Activated naive CD4-positive, alpha-beta T cell treated with Interleukin-2 at 50 U/mL for 16 hours (primary cell): Measurements from ENCODE around the gene ADGRB3.
"Not testable (repeated sequence)": the region's sequence is repeated elsewhere in the genome, so short reads cannot be mapped to it uniquely, and the experiment has no call there.

Experiments used
- DNase-seq: peaks from one replicate; pipeline ENCODE4 v3.0.0-alpha.2; 2020

Gene ADGRB3

DNA sequence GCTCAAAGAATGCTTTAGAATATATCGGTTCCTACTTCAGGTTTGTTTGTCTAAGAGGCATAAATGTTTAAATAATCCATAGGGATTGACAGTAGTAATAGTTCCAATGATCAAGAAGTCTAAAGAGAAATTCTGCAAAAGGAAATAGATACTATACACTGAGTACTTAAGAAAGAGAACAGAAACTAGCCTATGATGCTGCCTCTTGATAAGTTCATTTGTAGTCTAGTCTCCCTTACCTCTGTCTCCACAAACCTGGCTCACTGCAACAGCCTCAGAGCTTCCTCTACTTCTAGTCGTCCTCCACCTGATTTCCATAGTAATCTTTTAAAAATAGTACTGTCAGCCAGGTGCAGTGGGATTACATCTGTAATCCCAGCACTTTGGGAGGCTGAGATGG, 650.0 kb downstream of the ADGRB3 start:
- DNase-seq = no peak

GRCh38 chr6:69286331-69286730, 651.2 kb downstream of the ADGRB3 start:
- DNase-seq = no peak

- DNase-seq = not testable (repeated sequence)
Measured at GRCh38 chr6:69288198-69288597, 653.1 kb downstream of the ADGRB3 start.

DNA sequence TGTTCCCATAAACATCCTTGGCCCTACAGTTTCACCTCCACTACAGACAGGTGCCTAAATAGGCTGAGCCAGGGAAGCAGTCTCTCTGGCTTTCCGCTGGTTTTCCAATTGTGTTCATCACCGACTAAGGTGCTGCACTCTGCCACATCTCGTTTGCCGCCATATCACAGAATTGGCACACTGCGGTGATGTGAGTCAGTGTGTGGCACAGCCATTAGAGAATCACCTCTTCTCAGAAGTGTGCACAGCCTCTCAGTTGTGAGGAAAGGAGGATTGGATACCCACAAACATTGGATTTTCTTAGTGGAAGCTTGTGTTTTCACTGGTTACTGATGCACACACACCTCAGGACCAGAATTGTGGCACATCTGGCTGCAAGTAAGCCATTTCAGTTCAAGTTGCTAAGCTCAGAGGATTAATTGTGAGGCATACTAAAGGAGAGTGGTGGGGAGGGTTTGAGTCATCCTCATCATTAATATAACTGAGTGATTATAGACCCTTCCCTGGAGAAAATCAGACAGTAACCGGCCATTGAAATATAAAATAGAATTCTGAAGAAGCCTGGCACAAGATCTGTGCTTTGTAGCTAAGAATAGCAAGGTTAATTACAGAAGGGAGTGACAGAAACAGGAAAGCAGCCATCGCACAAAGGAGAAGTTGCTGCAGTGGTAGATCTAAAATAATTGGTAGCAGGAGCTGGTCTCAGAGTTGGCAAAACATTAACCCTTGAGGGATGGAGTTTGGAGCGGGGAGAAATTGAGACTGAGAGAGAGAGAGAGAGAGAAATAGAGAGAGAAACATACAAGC, 654.8 kb downstream of the ADGRB3 start:
- no peak for DNase-seq

DNA sequence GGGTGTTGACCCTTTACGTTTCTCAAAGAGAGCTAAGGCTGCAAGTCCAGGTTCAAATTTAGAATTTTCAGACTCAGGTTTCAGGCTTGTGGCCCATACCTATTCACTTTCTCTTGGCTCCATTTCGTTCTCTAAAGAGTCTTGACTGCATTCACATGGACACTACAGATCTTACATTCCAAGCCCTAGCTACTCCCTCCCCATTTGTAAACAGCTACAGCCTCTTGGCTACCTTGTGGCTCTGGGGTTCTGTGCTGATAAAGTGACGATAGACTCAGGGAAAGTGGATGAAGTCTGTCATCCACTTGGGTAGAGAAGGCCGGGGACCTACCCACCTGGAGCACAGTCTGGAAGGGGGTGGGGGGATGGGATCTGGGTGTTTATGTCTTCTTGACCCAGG, 658.4 kb downstream of the ADGRB3 start:
- DNase-seq = no peak

GRCh38 chr6:69294407-69294806, 659.3 kb downstream of the ADGRB3 start:
- no peak for DNase-seq

GRCh38 chr6:69294862-69295261, 659.8 kb downstream of the ADGRB3 start:
- no peak for DNase-seq

DNA sequence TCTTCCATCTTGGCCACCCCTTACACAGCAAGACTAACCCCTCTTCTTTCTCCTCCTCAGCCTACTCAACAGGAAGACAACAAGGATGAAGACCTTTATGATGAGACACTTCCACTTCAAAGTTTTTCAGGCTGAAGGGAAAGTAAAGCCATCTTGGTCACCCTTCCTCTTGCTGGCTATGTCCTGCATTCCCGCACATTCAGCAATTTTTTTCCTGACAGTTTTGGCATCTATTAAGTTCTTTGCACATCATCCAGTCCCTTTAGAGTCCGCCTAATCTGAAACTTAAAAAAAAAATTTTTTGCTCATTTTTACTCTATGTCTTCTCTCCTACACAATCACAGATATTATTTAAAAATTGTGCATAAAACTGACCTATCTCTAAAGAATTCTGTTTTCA, 668.3 kb downstream of the ADGRB3 start:
- no peak for DNase-seq

GRCh38 chr6:69305456-69305855, 670.4 kb downstream of the ADGRB3 start:
- no peak for DNase-seq

DNA sequence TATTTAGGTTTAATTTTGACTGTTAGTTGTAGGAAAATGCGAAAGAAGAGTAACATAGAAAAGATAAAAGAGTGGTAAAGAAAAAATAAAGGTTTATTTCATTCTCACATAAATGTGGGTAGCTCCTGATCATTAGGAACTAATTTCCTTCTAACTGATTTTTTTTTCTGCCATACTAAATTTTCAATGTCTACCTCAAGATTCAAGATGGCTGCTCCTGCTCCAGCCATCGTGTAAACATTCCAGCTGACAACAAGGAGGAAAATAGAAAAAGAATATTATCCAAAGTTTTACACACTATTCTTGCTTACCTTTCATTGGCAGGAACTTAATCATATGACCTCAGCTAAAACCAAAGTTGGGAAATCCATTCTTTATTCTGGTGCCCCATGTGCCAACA, 673.5 kb downstream of the ADGRB3 start:
- no peak for DNase-seq

- DNase-seq = no peak
Measured at GRCh38 chr6:69311888-69312287, 676.8 kb downstream of the ADGRB3 start.

DNA sequence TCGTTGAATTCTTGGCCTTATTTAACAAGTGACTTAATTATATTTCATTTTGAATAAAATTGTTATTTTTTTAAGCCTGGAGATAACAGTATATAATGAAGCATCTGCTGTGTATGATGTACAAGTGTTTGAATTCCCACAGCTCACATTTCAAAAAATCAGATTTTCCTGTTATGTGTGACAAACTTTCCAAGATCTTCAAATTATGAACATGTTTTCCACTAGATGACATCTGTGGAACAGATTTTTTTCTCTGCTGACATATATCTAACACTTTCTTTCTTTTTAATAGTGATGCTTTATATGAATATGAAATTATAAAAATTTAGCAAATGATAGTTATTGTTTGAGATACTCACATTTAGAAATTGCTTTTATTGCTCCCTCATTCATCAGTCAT, 678.9 kb downstream of the ADGRB3 start:
- no peak for DNase-seq

- no peak for DNase-seq
Measured at GRCh38 chr6:69314531-69314930, 679.4 kb downstream of the ADGRB3 start.

- no peak for DNase-seq
Measured at GRCh38 chr6:69331886-69332285, 696.8 kb downstream of the ADGRB3 start.

DNA sequence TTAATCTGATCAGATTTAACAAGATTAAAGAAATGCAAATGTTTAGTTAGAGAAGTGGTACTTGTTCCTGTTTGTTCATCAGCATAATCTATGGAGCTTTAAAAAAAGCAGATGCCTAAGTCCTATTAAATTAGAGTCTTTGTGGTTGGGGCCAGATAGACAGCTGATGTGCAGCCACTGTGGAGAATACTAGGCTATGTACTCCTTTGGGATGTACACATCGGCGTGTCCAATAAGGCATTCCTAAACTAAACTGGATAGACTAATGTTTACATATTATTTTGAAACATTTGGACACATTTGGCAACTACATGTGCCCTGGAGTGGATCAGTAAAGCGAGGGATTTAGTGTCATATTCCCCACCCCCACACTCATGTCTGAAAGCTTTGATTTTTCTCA, 702.2 kb downstream of the ADGRB3 start:
- DNase-seq = no peak

- no peak for DNase-seq
Measured at GRCh38 chr6:69338431-69339162, 703.5 kb downstream of the ADGRB3 start.

DNA sequence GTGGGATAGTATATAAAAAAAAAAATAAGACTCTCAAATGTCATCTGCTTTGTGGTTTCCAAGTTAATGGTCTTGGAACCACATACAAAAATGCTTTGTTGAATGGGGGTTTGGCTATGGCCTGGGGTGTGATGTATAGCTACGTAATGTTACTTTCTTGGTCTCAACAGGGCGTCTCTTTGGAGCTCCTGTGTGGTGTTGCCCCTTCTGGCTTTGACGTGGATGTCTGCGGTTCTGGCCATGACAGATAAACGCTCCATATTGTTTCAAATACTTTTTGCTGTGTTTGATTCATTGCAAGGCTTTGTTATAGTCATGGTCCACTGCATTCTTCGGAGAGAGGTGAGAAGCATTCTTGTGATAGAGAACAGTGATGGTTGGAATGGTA, 704.1 kb downstream of the ADGRB3 start:
- DNase-seq = no peak

DNA sequence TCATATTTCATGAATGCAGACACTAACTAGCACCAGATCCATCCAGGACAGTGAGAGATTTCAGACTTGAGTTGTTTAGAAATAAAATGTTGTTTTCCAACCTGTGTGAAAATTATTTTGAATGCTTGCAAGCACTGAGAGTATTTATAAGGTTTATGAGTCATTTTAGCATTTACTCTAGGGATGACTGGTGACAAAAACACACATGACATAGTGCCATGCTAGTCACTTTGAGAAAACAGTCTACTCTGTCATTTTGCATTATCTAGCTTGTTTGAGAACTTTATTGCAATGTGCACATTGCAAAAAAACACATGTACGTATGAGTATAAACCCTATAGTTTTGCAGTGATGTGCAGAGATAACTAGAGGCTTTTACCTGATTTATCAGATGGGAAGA, 705.1 kb downstream of the ADGRB3 start:
- DNase-seq = no peak

GRCh38 chr6:69343851-69344250, 708.8 kb downstream of the ADGRB3 start:
- no peak for DNase-seq

DNA sequence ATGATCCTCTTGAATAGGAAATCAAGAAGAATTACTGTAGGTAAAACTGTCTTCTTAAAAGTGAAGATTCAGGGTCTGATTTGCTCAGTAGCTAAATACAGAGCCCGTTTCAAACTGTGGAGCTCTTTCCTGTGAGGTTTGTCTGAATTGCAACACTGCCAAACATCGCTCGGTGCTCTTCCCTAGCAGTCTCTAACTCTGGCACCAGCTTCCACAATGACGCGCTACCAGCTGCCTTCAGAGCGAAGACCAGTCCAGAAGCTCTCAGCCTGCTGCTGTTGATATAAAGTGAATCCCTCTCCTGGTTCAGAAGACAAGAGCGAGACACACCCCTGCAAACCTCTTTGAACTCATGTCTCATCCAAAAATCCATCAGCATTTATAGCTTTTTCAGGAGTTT, 714.7 kb downstream of the ADGRB3 start:
- no peak for DNase-seq

DNA sequence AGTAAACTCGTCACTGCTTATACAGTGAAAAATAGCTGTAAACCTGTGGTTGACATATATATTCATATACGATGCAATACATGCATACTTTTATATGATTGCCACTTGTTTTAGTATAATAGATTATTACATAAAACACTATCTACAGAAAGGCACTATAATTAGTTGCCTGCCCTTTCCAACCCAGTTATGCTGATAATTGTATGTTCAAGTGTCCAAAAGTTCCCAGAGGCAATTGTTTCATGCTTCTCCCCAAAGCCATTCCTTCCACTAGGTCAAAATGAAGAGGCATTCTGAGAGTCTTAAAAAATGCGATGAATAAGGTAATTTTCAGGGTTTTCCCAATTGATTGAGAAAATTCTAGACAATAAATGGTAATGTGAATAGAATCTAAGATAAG, 727.1 kb downstream of the ADGRB3 start:
- DNase-seq = no peak

DNA sequence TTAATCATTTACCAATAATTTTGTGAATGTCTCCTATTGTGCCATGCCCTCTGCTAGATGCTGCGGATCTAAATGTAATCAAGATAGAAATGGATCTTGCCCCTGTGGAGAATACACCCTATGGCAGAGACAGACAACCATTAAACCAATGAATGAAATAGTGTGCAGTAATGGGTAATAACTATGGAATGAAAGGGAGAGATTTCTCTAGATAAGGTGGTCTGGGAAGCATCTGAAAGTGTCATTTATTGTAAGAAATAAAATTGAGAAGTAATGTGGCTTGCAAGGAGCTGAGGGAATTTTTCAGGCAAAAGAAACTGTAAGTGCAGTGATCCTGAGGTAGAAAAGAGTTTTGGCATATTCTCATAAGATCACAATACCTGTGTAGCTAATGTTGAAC, 731.7 kb downstream of the ADGRB3 start:
- no peak for DNase-seq

DNA sequence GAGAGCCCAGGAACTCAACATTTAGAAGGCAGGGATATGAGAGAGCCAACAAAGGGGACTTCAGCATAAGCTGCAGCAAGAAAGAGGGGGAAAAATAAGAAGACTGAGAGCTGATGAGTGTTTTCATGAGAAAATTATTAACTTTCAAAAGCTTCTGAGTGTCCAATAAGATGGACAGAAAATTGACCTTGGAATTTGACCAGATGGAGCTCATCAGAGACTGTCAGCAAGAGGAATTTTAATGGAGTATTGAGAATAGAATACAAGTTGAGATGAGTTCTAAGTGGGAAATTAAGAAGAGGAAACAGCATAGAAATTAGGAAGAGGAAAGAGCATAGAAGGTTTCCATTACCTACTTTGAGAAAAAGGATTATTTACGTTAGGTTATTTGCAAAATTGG, 733.5 kb downstream of the ADGRB3 start:
- DNase-seq = no peak

DNA sequence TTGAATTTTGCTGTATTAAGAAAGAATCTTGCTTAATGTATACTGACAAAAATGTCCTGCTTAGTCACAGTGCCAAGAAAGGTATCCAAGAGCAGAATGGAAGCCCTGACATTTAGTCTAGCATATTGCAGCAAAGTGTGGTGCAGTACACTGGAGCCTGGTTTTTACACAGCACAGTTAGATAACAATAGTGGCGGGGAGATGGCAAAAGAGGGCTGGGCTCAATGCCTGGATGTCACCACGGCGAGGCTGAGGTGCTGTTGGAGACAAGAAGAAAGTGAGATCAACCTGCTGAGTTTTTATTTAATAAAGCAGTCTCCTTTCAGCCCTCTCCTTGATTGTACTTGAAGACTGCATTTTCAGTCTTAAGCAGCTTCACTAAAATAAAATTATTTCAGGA, 735.7 kb downstream of the ADGRB3 start:
- no peak for DNase-seq

DNA sequence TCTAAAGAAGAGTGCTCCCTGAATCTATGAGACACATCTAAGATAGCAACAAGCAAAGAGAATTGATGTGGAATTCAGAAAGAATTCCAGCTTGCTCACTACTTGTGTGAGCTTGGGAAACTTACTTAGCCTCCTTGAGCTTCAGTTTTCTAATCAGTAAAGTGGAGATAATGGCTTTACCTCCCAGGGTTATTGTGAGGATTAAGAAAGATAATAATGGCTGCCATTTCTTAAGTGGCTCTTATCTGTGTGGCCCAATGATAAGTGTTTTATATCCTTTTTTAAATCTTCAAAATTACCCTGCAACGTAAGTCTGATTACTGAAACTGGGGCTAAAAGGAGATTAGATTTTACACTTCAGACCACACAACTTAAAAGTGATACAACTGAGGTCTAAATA, 743.2 kb downstream of the ADGRB3 start:
- no peak for DNase-seq
